IMR-90 (cell line): ENCODE measurements around the gene SMIM7. TPM values are rescaled to one million over a fixed set of nuclear protein-coding genes. Genes with fewer than 3 reads are reported as not detected.

Experiments used
- ATAC-seq: fragments of 200-7000 bp; cut with Tn5 transposase; 2 replicates; pipeline ENCODE4 v1.9.1; 2020; ENCODE audit warnings: low read depth, mild to moderate bottlenecking, moderate library complexity
- BruUV-seq: library from RNA; stranded (reverse); fragments of 400-500 nt; replicated peaks from 2 replicates; lab custom pipeline; 2021; lab: Mats Ljungman, UMichigan
- CTCF ChIA-PET: fragments of 300-600 bp; formaldehyde crosslinking; extraction: SDS; loops from one replicate; lab custom pipeline; 2021; ENCODE audit warnings: antibody characterized with exemption; lab: Yijun Ruan, JAX
- POLR2A ChIA-PET: fragments of 300-600 bp; sonication (Branson Sonifier 250); formaldehyde crosslinking; loops from one replicate; lab custom pipeline; 2022; ENCODE audit warnings: antibody characterized with exemption; ENCODE audit not compliant: unreplicated experiment; lab: Charles Lee
- DNase-seq: peaks from one replicate; pipeline ENCODE4 v3.0.0; 2013
- H2AFZ ChIP-seq: replicated peaks from 2 replicates; pipeline ENCODE3; 2013; ENCODE audit warnings: low read length, mild to moderate bottlenecking; ENCODE audit not compliant: poor library complexity
- H2AK5ac ChIP-seq: 2 replicates; pipeline ENCODE4 v1.6.1; 2013; ENCODE audit warnings: low read depth, low read length, inconsistent platforms
- H2AK9ac ChIP-seq: replicated peaks from 2 replicates; pipeline ENCODE3; 2013; ENCODE audit warnings: mild to moderate bottlenecking, low read depth, low read length, moderate library complexity; ENCODE audit not compliant: poor library complexity
- H2BK120ac ChIP-seq: 2 replicates; pipeline ENCODE4 v1.6.1; 2013; ENCODE audit warnings: low read depth, low read length, inconsistent platforms
- H2BK15ac ChIP-seq: 3 replicates; pipeline ENCODE4 v1.6.1; 2013; ENCODE audit warnings: low read depth, low read length, inconsistent platforms
- H2BK20ac ChIP-seq: 2 replicates; pipeline ENCODE4 v1.6.1; 2013; ENCODE audit warnings: low read depth, mild to moderate bottlenecking, inconsistent platforms, low read length, moderate library complexity
- H2BK5ac ChIP-seq: 2 replicates; pipeline ENCODE4 v1.6.1; 2013; ENCODE audit warnings: mild to moderate bottlenecking, low read depth, low read length, inconsistent platforms; ENCODE audit not compliant: poor library complexity, severe bottlenecking
- H3K14ac ChIP-seq: replicated peaks from 2 replicates; pipeline ENCODE4 v1.6.1; 2013; ENCODE audit warnings: low read depth, low read length, inconsistent platforms
- H3K18ac ChIP-seq: 2 replicates; pipeline ENCODE4 v1.6.1; 2013; ENCODE audit warnings: low read depth, low read length, control low read depth
- H3K23ac ChIP-seq: 2 replicates; pipeline ENCODE4 v1.6.1; 2013; ENCODE audit warnings: low read depth, low read length, inconsistent platforms
- H3K27ac ChIP-seq: 2 replicates; pipeline ENCODE4 v1.5.1; 2013; ENCODE audit warnings: mild to moderate bottlenecking, control low read depth, low read length; ENCODE audit not compliant: insufficient read depth
- H3K27me3 ChIP-seq: 2 replicates; pipeline ENCODE4 v1.6.1; 2013; ENCODE audit warnings: low read length; ENCODE audit not compliant: control insufficient read depth, insufficient read depth
- H3K36me3 ChIP-seq: 2 replicates; pipeline ENCODE4 v1.6.1; 2013; ENCODE audit warnings: low read length, mixed read lengths; ENCODE audit not compliant: control insufficient read depth, insufficient read depth
- H3K4ac ChIP-seq: 2 replicates; pipeline ENCODE4 v1.6.1; 2013; ENCODE audit warnings: low read depth, low read length, inconsistent platforms
- H3K4me1 ChIP-seq: 2 replicates; pipeline ENCODE4 v1.6.1; 2013; ENCODE audit warnings: low read length, mixed read lengths; ENCODE audit not compliant: control insufficient read depth, insufficient read depth
- H3K4me2 ChIP-seq: 2 replicates; pipeline ENCODE4 v1.6.1; 2013; ENCODE audit warnings: low read depth, mild to moderate bottlenecking, control low read depth, low read length, moderate library complexity
- H3K4me3 ChIP-seq: 2 replicates; pipeline ENCODE4 v1.5.1; 2013; ENCODE audit warnings: low read depth, mild to moderate bottlenecking, control low read depth, low read length, moderate library complexity; ENCODE audit not compliant: insufficient read depth
- H3K56ac ChIP-seq: 2 replicates; pipeline ENCODE4 v1.6.1; 2013; ENCODE audit warnings: low read length, inconsistent platforms; ENCODE audit not compliant: insufficient read depth; ENCODE audit errors: extremely low read depth
- H3K79me1 ChIP-seq, 2 experiments: 2 replicates each; pipeline ENCODE4 v1.6.1; 2013; ENCODE audit warnings: low read length in 2 of 2, inconsistent platforms in 1 of 2, low read depth in 1 of 2
- H3K9ac ChIP-seq: 2 replicates; pipeline ENCODE4 v1.6.1; 2013; ENCODE audit warnings: low read depth, low read length, control low read depth
- H3K9me1 ChIP-seq: 2 replicates; pipeline ENCODE4 v1.6.1; 2013; ENCODE audit warnings: low read length, inconsistent platforms; ENCODE audit not compliant: insufficient read depth
- H3K9me3 ChIP-seq: 2 replicates; pipeline ENCODE4 v1.6.1; 2013; ENCODE audit warnings: low read length; ENCODE audit not compliant: control insufficient read depth, insufficient read depth
- H4K20me1 ChIP-seq: 2 replicates; pipeline ENCODE4 v1.6.1; 2013; ENCODE audit warnings: low read length, inconsistent platforms; ENCODE audit not compliant: insufficient read depth
- H4K5ac ChIP-seq: 2 replicates; pipeline ENCODE4 v1.6.1; 2013; ENCODE audit warnings: mild to moderate bottlenecking, low read depth, low read length, control low read depth
- H4K8ac ChIP-seq, 2 experiments: 2 replicates each; pipeline ENCODE4 v1.6.1; 2013; ENCODE audit warnings: low read depth in 2 of 2, low read length in 2 of 2, control low read depth in 1 of 2, inconsistent platforms in 1 of 2
- H4K91ac ChIP-seq: 2 replicates; pipeline ENCODE4 v1.6.1; 2013; ENCODE audit warnings: low read depth, low read length, inconsistent platforms; ENCODE audit not compliant: insufficient read depth
- BHLHE40 ChIP-seq: fragments of 150-350 bp; IDR thresholded peaks from 2 replicates; pipeline ENCODE4 v1.6.1; 2016; ENCODE audit warnings: mild to moderate bottlenecking, low read depth, low read length
- CEBPB ChIP-seq: IDR thresholded peaks from 2 replicates; pipeline ENCODE4 v1.6.1; 2012; ENCODE audit warnings: low read depth, low read length, improper control_type of control experiment
- CHD1 ChIP-seq: IDR thresholded peaks from 2 replicates; pipeline ENCODE4 v1.6.1; 2012; ENCODE audit warnings: low read depth, low read length, improper control_type of control experiment
- FOS ChIP-seq: fragments of 150-350 bp; IDR thresholded peaks from 2 replicates; pipeline ENCODE4 v1.6.1; 2016; ENCODE audit warnings: low read depth, low read length
- MAFK ChIP-seq: IDR thresholded peaks from 2 replicates; pipeline ENCODE4 v1.6.1; 2012; ENCODE audit warnings: low read depth, low read length, improper control_type of control experiment
- MAZ ChIP-seq: IDR thresholded peaks from 2 replicates; pipeline ENCODE4 v1.6.1; 2012; ENCODE audit warnings: low read depth, mild to moderate bottlenecking, low read length, improper control_type of control experiment, moderate library complexity, borderline replicate concordance
- MXI1 ChIP-seq: IDR thresholded peaks from 2 replicates; pipeline ENCODE4 v1.6.1; 2012; ENCODE audit warnings: low read depth, mild to moderate bottlenecking, low read length, moderate library complexity, borderline replicate concordance
- NFE2L2 ChIP-seq: fragments of 150-350 bp; IDR thresholded peaks from 2 replicates; pipeline ENCODE4 v1.6.1; 2016; ENCODE audit warnings: low read depth, mild to moderate bottlenecking, low read length
- POLR2A ChIP-seq: IDR thresholded peaks from 2 replicates; pipeline ENCODE4 v1.6.1; 2012; ENCODE audit warnings: mild to moderate bottlenecking, low read depth, low read length
- RAD21 ChIP-seq: IDR thresholded peaks from 2 replicates; pipeline ENCODE4 v1.6.1; 2012; ENCODE audit warnings: low read length, improper control_type of control experiment
- RCOR1 ChIP-seq: IDR thresholded peaks from 2 replicates; pipeline ENCODE4 v1.6.1; 2012; ENCODE audit warnings: mild to moderate bottlenecking, low read length, improper control_type of control experiment; ENCODE audit not compliant: insufficient replicate concordance
- RFX5 ChIP-seq: IDR thresholded peaks from 2 replicates; pipeline ENCODE4 v1.8.0; 2012; ENCODE audit warnings: low read depth, mild to moderate bottlenecking, low read length, moderate library complexity
- SMC3 ChIP-seq: fragments of 150-350 bp; IDR thresholded peaks from 2 replicates; pipeline ENCODE4 v1.6.1; 2016; ENCODE audit warnings: low read depth, mild to moderate bottlenecking, antibody characterized with exemption, low read length, moderate library complexity
- WGBS, 2 experiments: methylation state at CpG; one replicate each; pipeline versions ENCODE4 v1.1.5 to v1.1.7; 2013; ENCODE audit warnings: missing lambda C conversion rate in 2 of 2; ENCODE audit not compliant: insufficient read length in 1 of 2; ENCODE audit errors: extremely low coverage in 2 of 2; 5-methylcytosine and 5-hydroxymethylcytosine counted together
- dilution Hi-C: fragments of 300-500 bp; cut with HindIII; formaldehyde crosslinking; loops from one replicate; pipeline ENCODE4 v1.14.3; 2018; ENCODE audit warnings: low sequenced_read_pairs; ENCODE audit not compliant: unreplicated experiment
- in situ Hi-C: fragments of 300-500 bp; cut with MboI; formaldehyde crosslinking; loops from 3 replicates; pipeline ENCODE4 v1.14.3; 2019; ENCODE audit warnings: low sequenced_read_pairs, inconsistent platforms, mixed read lengths
- intact Hi-C: fragments of 100-400 bp; cut with micrococcal nuclease; formaldehyde crosslinking; loops from 2 replicates; pipeline ENCODE4 v1.10.0; 2022
- polyA plus RNA-seq, 3 experiments: library from polyadenylated mRNA; depleted of rRNA; stranded (reverse); fragments of >200 nt; gene quantifications; 2 replicates each; pipeline ENCODE4 v1.2.3, GENCODE V29; 2012; ENCODE audit warnings: low replicate concordance in 1 of 3
- total RNA-seq: library from RNA; depleted of rRNA; stranded (reverse); fragments of >200 nt; gene quantifications from 2 replicates; pipeline ENCODE4 v1.2.3, GENCODE V29; 2012
- TF ChIP-seq, protein P1 (sequence below): fragments of 150-350 bp; IDR thresholded peaks from 2 replicates; pipeline ENCODE4 v1.6.1; 2017; ENCODE audit warnings: mild to moderate bottlenecking, antibody characterized with exemption, low read length, low read depth
- TF ChIP-seq, protein P2 (sequence below): conservative IDR thresholded peaks from 2 replicates; pipeline ENCODE4 v1.5.1; 2012; ENCODE audit warnings: mild to moderate bottlenecking, low read depth, low read length, improper control_type of control experiment
- TF ChIP-seq, protein P3 (sequence below): fragments of 150-350 bp; IDR thresholded peaks from 2 replicates; pipeline ENCODE4 v1.6.1; 2016; ENCODE audit warnings: low read depth, mild to moderate bottlenecking, low read length, moderate library complexity, borderline replicate concordance

The SMIM7 gene
- total and polyA plus RNA-seq, 2 of the 4 experiments (the other 2 are of a cell fraction): 55.7 to 64.8 TPM

DNA sequence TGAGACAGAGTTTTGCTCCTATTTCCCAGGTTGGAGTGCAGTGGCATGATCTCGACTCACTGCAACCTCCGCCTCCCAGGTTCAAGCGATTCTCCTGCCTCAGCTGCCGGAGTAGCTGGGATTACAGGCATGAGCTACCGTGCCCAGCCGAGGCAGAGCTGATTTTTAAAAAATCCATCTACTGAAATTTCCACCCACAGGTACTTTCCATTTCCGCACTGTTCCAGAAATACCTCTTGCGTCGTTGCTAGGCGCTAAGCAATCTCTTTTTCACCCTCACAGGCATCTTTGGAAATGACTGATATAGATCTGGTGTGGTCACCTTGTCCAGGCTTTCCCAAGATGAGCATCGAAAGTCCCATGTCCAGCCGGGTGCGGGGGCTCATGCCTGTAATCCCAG is 10.3 kb upstream of the SMIM7 start:
- Histone ChIP-seq H3K14ac (no peak overlapping the region), H3K4me3 (no peak overlapping the region), H3K79me1 (no peaks in the 10 kb centered on the region), H3K4ac (no peak overlapping the region), H3K18ac (no peak overlapping the region), H2BK20ac (no peak overlapping the region), H3K9me1 (no peaks in the 10 kb centered on the region), H4K5ac (no peak overlapping the region), H3K4me2 (no peak overlapping the region), H3K9ac (no peak overlapping the region), H2BK15ac (no peak overlapping the region), H4K20me1 (no peaks in the 10 kb centered on the region), H3K36me3 (no peaks in the 10 kb centered on the region), H2AK9ac (no peak overlapping the region), H3K23ac (no peak overlapping the region), H2BK5ac (no peak overlapping the region), H3K9me3 (no peaks in the 10 kb centered on the region), H2AK5ac (no peak overlapping the region), H3K27me3 (no peaks in the 10 kb centered on the region), H3K4me1 (no peaks in the 10 kb centered on the region), H2BK120ac (no peak overlapping the region), H4K91ac (no peak overlapping the region), H2AFZ (no peak overlapping the region), H4K8ac (no peak overlapping the region), H3K27ac (no peak overlapping the region), H3K56ac (no peak overlapping the region)
- ChIA-PET POLR2A (no interaction called here), CTCF (no interaction called here)
- no peak for DNase-seq
- in situ Hi-C loops (no loop called here), dilution Hi-C loops (no loop called here), intact Hi-C loops (no loop called here)
- ATAC-seq: no peak
- no TSS peak for BruUV-seq
- no peak for TF ChIP-seq MXI1
- no peak for TF ChIP-seq RFX5
- TF ChIP-seq SMC3: no peak
- TF ChIP-seq FOS: no peak
- no peak for TF ChIP-seq MAZ
- no peak for TF ChIP-seq CHD1
- no peak for TF ChIP-seq CEBPB
- TF ChIP-seq, protein P1, sequence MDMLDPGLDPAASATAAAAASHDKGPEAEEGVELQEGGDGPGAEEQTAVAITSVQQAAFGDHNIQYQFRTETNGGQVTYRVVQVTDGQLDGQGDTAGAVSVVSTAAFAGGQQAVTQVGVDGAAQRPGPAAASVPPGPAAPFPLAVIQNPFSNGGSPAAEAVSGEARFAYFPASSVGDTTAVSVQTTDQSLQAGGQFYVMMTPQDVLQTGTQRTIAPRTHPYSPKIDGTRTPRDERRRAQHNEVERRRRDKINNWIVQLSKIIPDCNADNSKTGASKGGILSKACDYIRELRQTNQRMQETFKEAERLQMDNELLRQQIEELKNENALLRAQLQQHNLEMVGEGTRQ: no peak
- TF ChIP-seq, protein P2, sequence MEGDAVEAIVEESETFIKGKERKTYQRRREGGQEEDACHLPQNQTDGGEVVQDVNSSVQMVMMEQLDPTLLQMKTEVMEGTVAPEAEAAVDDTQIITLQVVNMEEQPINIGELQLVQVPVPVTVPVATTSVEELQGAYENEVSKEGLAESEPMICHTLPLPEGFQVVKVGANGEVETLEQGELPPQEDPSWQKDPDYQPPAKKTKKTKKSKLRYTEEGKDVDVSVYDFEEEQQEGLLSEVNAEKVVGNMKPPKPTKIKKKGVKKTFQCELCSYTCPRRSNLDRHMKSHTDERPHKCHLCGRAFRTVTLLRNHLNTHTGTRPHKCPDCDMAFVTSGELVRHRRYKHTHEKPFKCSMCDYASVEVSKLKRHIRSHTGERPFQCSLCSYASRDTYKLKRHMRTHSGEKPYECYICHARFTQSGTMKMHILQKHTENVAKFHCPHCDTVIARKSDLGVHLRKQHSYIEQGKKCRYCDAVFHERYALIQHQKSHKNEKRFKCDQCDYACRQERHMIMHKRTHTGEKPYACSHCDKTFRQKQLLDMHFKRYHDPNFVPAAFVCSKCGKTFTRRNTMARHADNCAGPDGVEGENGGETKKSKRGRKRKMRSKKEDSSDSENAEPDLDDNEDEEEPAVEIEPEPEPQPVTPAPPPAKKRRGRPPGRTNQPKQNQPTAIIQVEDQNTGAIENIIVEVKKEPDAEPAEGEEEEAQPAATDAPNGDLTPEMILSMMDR: no peak
- TF ChIP-seq, protein P3, sequence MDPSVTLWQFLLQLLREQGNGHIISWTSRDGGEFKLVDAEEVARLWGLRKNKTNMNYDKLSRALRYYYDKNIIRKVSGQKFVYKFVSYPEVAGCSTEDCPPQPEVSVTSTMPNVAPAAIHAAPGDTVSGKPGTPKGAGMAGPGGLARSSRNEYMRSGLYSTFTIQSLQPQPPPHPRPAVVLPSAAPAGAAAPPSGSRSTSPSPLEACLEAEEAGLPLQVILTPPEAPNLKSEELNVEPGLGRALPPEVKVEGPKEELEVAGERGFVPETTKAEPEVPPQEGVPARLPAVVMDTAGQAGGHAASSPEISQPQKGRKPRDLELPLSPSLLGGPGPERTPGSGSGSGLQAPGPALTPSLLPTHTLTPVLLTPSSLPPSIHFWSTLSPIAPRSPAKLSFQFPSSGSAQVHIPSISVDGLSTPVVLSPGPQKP: no peak
- no peak for TF ChIP-seq BHLHE40
- TF ChIP-seq RCOR1: no peak
- TF ChIP-seq MAFK: no peak
- TF ChIP-seq POLR2A: no peak
- no peak for TF ChIP-seq NFE2L2
- TF ChIP-seq RAD21: no peak
- 90% methylated on average over 6 of the region's 13 CpGs; no CpG with 5 or more reads in 1 of the 2 experiments for WGBS, 2 experiments
